ENCODE measurements around the gene RUNX1.
"Not testable (repeated sequence)": the region's sequence is repeated elsewhere in the genome, so short reads cannot be mapped to it uniquely, and the experiment has no call there.

Gene RUNX1

DNA sequence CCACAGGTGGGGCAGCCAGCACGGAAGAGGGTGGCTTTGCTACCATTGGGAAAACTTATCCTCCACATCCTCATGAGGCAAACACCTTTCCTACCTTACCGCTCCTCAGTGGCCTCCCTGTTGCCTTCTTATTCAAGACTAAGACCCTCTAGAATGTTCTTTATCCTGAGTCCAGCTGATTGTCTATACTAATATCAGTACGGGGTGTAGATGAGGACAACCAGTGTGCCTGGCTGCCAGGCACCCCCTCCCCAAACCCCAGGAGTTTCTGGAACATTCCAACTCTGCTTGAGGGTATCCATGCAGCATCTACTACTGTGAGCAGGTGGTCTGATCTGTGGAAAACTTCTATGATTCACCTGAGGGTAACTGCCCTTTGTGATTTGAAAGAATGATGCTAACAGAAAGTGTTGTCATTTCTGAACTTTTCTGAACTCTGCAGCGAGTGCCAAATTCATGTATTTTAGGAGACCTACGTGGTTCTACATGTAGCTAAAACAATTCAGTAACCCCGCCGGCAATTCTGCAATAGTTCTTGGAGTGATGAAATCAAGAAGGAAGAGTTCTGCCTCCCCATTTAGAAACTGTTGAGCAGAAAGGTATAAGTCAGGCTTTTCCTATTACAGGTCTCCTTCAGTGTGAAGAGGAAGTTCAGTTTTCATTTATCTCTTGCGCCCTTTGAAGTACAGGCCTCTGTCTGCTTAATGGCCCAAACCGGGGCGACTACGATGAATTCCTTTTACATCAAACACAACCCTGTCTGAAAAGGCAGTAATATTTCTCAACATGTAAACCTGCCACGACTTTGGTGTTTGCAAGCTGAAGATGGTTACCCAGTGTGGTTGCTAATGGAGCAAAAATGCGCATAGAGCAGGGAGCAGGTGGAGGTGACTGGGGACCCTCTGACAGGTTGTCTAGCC is 80.4 kb downstream of the RUNX1 start:
- no peak for DNase-seq

DNA sequence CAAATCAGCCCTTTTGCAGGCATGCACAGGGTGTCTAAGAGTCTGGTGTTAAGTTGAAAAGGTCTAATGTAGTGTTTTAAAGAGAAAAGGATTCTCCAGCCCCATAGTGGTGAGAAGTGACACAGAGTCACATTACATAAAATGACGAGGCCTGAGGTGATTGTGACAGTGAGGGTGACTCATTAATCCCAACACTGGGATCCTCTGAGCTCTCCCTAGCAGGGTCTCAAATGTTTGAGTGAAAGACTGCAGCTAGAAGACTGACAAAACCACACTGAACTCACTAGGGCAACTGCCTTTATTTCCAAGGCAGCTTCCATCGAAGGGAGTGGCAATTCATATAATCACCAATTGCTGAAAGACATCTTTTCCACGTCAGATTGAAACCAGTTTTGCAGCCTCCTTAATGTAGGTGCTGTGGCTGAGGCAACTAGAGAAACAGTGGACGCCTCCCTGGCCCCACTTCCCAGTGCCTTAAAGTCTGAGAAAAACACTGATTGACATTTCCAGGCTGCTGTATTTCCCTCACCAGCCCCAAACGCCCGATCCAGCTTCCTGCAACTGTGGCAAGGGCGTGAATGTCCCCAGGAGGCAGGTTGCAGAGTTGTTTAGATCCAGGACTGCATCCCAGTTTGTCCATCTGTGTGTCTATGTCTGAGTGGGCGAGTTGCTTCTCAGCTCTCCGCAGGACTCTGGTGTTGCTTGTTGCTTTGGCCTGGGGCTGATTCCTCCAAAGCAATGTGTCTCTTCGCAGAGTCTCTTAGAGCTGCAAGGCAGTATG is 81.4 kb downstream of the RUNX1 start:
- no peak for DNase-seq

DNA sequence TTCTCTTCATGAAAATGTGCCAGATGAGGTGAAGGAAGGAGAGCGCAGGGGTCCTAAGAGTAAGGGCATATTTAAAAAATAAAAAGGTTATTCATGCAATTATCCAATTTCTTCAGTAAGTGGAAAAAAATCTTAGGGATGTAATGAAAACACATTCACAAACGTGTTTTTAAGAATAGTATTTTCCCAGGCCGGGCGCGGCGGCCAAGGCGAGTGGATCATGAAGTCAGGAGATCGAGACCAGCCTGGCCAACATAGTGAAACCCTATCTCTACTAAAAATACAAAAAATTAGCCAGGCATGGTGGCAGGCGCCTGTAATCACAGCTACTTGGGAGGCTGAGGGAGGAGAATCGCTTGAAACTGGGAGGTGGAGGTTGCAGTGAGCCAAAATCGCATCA is 82.2 kb downstream of the RUNX1 start:
- DNase-seq, result not testable (repeated sequence)

DNA sequence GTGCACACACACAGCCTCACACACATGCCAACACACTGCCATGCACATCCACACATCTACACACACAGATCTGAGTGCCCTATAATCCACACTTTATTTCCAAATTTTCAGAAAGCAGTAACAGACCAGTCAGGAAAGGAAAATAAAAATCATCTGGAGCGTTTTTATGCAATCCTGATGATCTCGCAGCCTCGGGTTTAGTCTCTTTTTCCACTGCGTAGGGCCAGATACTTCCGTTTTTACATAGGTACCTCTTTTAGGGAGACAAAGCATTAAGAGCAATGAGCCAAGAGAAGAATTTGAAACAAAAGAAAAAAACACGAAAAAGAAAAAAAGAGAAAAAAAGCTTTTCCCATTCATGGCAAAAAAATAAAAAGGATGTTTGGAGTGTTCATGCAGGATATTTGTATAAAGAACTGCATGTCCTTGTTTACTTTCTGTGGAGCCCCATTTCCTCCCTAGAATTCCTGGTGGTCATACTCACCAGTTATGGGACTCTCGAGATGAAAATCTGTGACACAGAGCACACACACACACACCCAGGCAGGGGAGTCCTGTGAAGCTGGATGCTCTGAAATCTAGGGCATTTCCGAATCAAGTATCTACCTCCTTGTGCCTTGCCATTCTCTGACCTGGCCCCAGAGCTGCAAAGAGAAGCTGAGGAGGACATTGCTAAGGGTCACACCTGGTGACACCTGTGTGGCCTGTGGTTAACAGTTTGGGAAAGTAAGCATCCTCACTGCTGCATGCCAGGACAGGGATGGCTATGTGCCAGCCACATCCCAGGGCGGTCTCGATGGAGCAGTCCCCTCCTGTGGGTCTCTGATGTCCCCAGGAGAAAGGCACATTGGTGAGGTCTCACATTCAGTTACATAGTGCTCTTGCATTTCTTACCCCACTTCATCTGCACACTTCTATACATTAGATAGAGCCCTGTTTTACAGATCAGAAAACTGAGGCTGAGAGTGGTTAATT is 83.6 kb downstream of the RUNX1 start:
- no peak for DNase-seq

DNA sequence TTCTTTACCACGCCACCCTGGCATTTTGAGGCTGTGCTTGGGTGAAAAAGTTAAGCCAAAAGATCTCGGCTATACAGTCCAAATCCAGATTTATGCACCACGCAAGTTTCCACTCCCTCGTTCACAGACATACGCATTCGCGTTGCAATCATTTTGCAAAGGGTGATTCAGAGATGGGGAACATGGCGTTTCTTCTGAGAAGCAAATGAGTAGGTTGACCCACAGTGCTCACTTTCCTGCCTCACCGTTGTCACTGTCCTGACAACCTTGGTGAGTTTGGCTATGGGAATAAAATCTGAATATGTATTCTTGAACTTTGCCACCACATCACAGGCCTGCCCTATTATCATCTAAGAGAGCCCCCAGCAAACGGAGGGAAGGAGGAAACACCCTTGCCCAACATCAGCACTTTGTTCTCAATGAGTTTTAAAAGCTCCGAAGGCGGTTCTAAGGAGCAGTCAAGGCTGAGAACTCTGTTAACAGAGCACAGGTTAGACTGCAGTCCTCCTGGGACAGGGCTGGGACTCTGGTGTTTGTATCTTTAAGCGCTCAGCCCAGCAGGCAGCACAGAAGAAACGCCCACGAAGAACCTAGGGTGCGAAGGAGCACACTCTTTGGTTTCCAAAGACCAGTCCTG is 86.4 kb downstream of the RUNX1 start:
- DNase-seq, result no peak

DNA sequence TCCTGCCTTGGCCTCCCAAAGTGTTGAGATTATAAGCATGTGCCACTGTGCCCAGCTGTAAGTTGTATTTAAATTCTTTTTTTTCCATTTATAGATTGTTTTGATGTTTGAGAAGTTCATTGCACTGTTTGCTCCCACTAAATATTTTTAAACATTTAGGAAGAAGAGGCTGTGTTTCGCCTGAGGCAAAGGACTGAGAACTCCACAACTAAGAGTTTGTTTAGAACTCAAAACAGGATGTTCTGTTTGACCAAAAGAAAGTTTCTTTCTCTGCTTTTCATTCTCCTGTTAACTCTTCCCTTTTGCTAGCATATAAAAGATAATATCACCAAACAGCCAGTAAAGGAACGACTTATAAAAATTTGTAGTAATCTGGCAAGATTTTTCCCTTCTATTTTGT is 87.0 kb downstream of the RUNX1 start:
- no peak for DNase-seq

DNA sequence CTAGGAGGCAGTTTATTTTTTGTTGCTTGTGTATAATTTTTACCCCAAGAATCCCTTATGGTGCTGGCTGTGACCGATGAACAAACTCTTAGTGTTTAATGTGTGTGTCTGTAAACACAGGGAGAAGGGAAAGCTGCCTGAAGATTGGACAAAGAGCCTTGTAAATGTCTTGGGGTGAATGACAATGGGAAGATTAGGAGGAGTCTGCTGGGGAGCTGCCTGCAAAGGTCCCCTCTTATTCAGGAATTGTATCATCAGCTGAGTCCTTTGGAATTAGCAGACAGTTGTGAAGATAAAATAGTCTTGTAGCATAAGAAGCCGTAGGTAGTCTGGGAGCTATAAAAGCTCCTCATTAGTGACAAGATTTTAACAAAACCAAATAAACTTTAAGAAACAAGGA is 88.4 kb downstream of the RUNX1 start:
- no peak for DNase-seq

DNA sequence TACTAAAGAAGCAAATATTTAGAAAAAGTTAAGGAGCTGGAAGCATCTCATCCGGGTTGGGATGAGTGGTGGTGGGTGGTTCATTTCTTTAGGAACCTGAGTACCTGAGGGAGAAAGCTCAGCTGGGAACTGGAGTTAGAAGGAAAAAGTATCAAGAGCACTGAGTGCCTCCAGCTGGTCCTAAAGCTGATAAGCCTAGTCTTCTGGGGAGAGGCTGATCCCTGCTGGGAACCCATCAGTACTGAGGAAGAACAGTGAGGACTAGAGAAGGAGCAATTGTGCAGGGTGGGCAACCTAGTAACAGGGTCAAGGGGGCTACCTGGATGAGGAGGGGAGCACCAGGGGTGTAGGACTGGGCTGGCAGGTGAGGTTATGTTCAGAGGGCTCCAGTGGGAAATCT is 89.5 kb downstream of the RUNX1 start:
- no peak for DNase-seq

DNA sequence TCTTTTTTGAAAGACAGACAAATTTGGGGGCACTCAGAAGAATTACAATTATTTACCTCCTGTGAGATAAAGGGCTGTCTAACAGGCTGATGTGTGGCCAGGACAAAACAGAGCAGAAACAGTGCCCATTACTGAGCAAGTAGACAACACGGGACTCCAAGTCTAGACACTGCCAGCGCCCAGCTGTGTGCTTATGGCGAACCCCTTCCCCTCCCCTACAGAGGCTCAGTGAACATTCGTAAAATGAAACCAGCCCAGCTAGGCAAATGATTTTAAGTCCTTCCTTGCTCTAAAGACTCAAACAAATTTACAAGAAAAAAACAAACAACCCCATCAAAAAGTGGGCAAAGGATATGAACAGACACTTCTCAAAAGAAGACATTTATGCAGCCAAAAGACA is 91.1 kb downstream of the RUNX1 start:
- no peak for DNase-seq

DNA sequence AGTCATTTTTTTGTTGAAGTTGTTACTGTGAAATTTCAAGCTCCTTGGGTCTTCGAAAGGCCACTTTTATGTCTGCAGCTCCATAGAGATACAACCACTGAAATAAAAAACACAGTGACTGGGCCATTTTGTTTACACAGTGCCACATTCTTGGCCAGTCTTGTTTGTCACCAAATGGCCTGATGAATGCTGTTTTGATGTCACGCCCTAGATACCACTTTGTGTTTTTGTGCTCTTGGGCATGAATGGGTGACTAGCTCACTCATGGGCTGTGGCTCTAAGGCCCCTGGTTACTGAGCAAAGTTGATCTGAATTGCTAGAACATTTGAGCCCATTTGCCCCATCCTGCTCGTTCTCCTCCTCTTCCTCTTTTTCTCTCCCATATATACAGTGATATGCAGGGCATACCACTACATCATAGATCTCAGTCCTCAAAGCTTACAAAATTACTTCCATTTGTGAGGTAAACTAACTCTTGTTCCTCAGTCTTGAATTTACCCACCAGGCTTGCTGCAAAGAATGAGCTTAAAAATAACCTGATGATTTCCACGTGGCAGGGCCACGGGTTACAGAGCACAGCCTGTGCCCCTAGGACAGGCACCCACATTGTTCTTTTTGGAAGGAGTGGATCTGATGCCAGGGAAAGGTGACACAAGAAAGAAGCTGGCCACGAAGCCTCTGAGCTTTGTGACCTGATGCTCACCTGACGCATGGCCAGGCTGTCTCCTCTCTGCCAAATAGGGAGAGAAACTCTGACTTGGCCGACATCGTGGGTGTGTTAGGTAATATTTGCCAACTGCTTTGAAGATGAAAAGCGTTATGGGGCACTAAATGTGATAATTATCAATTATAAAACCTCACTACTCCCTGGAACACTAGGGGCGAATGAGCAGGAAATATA is 92.4 kb downstream of the RUNX1 start:
- DNase-seq, result no peak

DNA sequence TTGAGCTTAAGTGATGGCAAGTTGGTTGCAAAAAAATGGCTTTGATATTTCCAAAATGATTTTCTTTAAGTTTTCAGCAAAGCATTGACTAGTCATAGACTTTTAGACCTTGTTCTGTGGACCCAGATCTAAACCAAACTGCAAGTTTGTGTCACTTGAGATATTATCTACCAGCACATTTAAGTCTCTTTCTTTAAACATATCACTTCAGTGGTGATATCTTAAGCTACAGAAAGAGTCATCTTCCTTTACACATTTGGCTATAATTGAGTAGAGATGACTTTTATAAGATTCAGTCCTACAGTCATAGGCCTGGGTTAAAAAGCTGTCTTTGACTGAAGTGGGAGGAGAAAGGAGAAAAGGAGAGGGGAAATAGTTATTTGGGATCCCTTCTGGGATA is 95.2 kb downstream of the RUNX1 start:
- no peak for DNase-seq

DNA sequence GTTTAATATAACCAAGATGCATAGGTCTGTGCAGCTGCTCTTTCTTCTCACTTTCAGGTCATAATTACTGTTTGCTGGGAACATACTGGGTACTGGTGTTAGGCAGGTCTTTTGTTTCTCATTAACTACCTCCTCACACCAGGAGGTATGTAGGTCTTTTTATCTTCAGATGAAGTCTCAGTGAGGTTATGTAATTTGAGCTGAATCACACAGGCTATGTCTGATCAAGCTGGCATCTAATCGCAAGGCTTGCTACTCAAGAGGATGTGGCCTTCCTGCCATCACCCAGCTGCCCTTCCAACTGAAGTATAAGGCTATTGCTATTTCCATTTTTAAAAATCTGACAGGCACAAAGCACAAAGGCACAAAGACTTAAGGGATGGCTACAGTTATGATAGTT is 96.4 kb downstream of the RUNX1 start:
- DNase-seq, result no peak

DNA sequence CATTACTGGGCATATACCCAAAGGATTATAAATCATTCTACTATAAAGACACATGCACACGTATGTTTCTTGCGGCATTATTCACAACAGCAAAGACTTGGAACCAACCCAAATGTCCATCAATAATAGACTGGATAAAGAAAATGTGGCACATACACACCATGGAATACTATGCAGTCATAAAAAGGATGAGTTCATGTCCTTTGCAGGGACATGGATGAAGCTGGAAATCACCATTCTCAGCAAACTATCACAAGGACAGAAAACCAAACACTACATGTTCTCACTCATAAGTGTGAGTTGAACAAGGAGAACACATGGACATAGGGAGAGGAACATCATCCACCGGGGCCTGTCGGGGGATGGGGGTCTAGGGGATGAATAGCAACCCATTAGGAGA is 97.2 kb downstream of the RUNX1 start:
- not testable (repeated sequence) for DNase-seq

DNA sequence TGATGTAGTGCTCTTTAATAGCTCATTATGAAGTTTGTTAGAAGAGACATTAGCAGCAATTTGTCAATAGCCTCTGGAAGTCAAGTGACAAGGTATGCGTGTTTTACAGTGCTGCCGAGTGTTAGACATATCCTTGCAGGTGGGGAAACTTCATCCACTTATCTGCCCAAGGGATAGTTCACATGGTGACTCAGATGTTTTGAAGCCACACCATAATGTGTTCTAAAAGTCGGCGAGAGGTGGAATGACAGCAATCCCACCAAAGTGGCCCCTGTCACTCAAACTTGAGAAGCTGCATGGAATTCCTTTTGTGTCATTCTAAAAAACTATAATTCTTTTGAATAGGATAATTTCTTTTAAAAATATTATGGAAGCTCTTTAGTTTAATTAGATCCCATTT is 98.1 kb downstream of the RUNX1 start:
- no peak for DNase-seq

DNA sequence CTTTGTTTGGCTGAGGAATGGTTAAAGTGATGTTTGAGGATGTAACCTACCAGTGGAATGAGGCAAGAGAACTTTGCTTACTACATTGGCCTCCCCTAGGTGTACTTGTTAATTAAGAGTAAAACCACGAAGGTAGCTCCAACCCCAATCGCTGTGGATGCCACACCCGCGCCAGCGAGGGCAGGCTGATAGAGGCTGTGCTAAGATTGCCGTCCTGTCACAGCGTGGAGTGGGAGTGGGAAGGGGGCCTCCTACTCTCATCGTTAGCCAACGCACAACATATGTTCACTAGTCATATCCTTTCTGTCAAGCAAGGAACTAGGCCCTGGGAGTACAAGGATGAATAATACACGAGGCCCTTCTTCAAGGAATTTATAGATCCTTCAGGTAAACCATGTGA is 99.6 kb downstream of the RUNX1 start:
- no peak for DNase-seq

DNA sequence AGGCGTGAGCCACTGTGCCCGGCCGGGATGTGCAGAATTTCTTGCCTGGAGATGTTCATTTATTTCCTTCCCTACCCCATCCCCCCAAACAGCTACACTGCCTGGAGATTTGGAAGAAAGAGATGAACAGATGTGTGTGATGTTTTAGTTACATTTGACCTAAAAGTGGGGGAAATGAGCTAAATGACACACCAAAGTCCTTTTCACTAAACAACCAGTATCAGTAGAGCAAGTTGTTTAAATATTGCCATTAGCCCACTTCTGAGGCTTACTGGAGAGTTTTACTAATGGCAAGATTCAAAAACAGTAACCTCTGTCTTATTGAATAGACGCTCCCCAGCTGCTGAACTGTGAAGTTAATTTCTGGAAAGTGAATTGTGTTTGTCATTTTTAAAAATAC is 100.1 kb downstream of the RUNX1 start:
- no peak for DNase-seq

DNA sequence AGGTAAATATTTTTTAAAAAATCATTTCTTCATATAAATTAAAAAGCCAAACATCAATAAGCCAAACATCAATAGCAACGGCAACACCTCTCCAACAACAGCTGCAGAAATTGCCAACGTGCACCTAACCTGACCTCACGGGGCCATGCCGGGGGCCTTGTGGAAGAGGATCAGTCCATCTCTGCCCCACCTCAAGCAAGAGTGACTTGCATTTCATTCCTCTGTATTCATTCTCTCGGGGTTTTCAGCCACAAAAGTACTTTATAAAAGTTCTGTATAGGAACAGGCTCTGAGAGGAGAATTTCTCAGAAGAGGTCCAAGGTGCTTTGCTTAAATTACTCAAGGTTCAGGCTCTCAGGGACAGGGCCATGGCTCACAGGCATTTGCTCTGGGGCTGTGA is 100.9 kb downstream of the RUNX1 start:
- no peak for DNase-seq

DNA sequence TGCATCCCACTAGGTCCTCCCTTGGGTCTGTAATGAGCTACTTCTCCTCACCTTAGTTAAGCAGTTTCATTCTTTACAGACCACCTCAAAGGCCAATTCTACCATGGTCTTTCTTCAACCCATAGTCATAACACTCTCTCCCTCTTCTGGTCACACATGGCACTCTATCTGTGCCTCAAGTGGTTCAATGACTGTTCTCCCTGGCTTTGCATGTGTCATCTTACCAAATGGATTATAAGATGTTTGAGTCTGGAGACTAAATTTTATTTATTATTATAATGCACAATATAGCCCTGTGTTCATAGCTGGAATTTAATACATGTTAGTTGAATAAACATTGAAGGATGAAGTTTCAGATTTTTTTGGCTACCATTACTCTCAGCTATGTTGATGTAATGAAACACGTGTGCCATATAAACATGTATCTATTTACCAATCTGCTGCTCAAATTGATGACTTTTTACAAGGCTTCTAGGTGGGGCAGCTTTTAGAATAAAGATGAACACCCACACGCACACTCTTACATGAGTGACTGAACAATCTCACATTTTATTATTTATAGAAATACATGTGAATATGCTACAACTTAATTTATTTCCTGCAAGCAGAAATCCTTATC is 102.1 kb downstream of the RUNX1 start:
- DNase-seq, result no peak

DNA sequence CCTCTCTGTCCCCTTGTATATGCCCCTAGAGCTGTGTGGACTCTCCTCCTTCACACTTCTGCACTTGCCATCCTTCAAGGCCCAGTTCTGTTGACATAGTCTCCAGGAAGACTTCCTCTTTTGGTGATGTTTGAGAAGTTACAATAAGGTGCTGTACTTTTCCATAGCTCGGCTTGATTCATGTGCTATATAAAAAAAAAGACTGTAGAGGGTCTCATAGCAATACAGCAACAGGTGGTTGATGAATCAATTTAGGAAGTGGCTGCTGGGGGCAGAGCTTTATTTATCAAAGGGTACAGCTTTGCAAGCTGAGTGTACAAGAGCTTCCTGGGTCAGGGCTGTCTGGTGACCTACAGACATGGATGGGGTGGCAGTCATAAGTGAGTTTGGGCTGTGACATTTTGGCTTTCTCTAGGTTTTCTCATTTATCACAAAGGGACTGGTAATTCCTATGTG is 102.7 kb downstream of the RUNX1 start:
- no peak for DNase-seq

DNA sequence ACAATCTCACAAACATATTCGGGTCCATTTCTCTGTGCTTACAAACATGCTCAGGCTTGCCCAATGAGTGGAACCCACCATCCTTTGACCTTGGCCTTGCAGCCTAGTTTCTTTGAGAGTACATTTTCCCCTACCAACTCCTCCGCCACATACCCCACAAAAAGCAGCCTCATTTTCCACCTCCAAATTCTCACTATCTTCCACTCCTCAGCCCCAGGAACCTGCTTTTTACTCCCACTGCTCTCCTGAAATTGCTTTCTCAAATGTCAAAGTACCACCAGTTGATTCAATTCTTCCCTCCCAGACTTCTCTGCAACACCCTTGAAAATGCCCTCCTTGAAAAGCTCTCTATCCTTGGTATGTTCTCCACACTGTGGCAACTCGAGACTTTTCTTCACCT is 103.8 kb downstream of the RUNX1 start:
- DNase-seq, result no peak
